GM21390 (cell line): ENCODE measurements around the gene HCLS1.
A peak's percentile ranks its signal among the peaks of the same experiment; 100 is the strongest.
"Not testable (repeated sequence)": the region's sequence is repeated elsewhere in the genome, so short reads cannot be mapped to it uniquely, and the experiment has no call there.

Experiments used
- ATAC-seq: cut with Tn5 transposase; IDR thresholded peaks from one replicate; pipeline ENCODE4 v1.9.1; 2021; ENCODE audit not compliant: unreplicated experiment

HCLS1 gene

GRCh38 chr3:121660356-121661171 lies at the start of gene HCLS1:
TSS of gene HCLS1 (minus strand) at chr3:121660903. CDS start at chr3:121658347, 2,556 bp downstream.
- peak; percentile 84 for ATAC-seq

DNA sequence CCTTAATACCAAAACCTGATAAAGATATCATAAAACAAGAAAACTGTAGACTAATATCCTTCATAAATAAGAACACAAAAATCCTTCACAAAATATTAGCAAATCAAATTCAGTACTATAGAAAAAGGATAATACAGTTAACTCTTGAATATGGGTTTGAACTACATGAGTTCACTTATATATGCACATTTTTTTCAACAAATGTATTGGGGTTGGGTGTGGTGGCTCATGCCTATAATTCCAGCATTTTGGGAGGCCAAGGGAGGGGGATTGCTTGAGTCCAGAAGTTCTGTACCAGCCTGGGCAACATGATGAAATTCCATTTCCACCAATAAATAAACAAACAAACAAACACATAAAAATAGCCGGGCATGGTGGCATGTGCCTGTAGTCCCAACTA lies 49.6 kb upstream of the HCLS1 start:
- ATAC-seq: no peak

DNA sequence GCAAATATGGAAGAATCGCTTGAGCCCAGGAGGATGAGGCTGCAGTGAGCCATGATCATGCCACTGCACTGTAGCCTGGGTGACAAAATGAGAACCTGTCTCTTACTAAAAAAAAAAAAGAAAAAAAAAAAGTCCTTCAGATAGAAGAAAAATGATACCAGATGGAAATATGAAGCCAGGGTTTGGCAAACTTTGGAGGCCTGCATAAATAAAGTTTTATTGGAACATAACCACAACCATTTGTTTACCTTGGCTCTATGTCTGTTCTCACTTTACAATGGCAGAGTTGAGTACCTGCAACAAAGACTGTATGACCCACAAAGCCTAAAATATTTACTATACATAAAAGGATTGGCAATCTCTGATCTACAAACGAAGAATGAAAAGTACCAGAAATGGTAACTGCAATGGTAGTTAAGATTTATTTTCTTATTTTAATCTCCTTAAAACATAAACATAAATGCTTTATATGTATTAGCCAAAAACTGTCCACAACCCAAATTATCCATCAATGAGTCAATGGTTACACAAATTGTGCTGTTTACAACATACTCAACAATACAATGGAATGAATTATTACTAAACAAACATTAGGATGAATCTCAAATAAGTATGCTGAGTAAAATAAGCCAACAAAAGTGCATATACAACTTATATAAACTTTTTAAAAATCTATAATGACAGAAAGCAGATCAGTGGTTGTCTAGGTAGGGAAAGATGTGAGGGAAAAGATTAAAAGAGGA lies 47.0 kb upstream of the HCLS1 start:
- ATAC-seq: no peak

- ATAC-seq: no peak
Measured at GRCh38 chr3:121705541-121705940, 44.8 kb upstream of the HCLS1 start.

DNA sequence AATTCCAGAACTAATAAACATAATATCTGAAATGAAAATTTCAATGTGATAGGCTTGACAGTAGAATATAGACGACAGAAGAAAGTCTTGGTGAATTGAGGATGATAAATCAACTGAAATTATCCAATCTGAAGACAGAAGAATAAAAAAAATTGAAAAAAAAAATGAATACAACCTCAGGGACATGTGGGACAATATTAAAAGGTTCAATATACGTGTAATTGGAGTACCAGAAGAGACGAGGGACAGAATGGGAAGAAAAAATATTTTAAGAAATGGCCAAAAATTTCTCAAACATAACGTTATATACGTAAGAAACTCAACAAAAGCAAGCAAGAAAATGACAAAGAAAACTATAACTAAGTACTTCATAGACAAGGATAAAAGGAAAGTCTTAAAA lies 43.3 kb upstream of the HCLS1 start:
- ATAC-seq: no peak

GRCh38 chr3:121698901-121699300 lies 38.2 kb upstream of the HCLS1 start:
- ATAC-seq: no peak

- ATAC-seq: no peak
Measured at GRCh38 chr3:121698476-121698875, 37.8 kb upstream of the HCLS1 start.

DNA sequence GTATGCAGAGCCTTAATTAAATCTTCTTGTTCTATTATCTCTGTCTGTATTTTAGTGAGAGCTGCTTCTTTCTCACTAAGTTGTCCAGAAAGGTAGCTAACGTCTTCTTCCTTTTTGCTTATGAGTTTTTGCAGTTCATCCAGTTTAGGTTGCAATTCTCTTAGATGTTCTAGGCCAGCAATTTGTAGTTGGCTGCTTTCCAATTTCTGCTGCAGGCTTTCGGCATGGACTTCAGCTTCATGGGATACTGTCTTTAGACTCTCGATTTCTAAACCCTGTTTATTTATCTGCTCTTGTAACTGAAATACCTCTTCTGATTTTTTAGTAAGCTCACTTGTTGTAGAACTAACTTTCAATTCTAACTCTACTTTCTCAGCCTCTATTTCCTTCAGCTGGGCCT lies 35.5 kb upstream of the HCLS1 start:
- no peak for ATAC-seq

DNA sequence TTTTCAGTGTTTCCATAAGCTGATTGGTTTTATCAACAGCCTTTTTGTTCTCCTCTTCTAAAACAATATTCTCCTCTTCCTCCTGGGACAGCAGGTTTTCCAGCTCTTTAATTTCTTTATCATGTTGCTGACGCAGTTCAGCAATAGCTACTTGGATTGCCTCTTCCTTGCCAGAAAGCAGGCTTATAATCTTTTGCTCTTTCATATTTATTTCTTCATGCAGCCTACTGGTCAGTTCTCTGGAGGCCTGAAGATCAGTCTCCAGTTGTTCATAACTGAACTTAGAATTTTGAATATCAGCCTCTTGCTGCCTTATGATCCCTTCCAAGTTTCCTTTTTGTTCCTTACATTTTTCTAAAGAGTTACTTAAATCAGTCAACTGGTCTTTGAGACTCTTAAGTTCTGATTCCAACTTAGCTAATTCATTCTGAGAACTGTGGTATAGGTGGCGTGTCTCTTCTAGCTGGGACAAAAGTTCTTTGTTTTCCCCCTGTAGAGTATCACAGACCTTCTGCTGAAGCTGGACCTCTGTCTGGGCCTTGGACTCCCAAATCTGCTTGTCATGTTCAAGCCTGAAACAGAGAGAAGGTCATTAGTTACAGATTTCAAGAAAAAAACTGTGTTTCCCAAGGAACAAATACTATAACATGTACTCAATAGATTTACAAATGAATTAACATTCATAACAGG lies 31.5 kb upstream of the HCLS1 start:
- ATAC-seq: no peak

- peak; percentile 79 for ATAC-seq
Measured at GRCh38 chr3:121690777-121691405, 30.2 kb upstream of the HCLS1 start.

- not testable (repeated sequence) for ATAC-seq
Measured at GRCh38 chr3:121688747-121689146, 28.0 kb upstream of the HCLS1 start.

DNA sequence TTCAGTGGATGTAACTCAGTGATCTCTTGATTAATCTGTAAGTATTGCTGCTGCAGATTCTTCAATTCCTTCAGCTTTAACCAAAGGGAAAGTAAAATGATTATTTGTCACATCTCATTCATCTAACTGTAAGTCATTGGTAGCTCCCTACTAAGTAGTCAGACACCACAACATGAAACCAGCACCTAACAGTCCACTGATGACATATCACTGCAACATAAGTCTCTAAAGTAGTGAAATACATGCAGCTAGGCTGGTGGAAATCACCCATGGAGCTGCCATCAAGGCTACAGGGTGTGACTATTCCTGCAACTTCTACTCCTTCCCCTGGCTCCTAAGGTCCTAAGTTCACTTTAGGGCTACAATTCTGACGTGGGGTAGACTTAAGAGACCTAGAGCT lies 21.1 kb upstream of the HCLS1 start:
- no peak for ATAC-seq

DNA sequence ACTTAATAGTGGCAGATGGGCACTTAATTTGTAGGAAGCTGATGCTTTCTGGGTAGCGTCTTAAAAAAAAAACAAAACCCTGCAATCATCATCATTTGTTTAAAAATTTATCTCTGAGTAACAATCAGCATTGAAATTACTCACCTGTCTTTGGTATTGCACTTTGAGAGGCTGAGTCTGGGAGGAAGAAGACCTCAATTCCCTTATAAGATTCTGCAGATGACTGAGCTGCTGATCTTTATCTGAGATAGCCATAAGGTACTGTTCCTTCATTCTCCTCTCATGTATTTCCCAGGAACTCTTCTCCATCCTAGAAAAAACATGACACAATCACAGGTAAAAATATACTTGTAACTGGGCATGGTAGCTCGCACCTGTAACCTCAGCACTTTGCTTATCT lies 16.4 kb upstream of the HCLS1 start:
- no peak for ATAC-seq

GRCh38 chr3:121670676-121671075 lies 10.0 kb upstream of the HCLS1 start:
- no peak for ATAC-seq

DNA sequence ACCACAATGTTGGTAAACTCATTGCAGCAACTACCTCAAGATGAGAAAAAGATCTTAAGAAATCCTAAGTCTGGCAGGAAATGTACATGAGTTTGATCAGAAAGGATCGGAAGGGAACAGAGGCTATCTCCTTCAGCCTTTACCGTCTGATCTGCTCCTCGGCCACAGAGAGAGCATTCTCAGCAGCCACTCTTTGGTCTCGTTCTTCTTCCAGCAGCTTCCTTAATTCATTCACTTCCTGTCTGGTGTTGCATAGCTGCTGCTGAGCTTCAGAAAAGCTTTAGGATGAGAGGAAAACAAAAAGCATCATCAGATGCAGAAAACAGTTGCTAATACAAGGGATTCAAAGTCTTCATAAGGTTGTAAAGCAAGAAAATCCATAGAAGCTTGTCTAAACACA lies 6.6 kb upstream of the HCLS1 start:
- ATAC-seq: no peak

DNA sequence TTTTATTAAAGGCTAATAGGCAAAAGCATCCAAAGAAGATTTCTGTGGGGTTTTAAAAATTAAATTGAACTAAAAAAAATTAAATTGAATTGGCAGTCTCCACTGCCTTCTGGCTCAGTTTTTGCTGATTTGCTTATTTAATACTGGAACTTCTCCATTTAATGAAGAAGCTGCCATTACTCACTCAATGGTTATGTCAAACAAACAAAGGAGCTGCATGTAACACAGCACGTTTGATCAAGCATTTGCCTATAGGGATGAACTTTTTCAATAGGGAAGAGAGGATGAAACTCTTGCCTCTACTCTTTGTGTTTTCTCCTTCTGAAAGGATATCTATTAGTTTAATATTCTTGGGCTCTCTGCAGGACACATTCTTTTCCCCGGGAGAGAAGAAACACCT lies 4.8 kb upstream of the HCLS1 start:
- no peak for ATAC-seq

DNA sequence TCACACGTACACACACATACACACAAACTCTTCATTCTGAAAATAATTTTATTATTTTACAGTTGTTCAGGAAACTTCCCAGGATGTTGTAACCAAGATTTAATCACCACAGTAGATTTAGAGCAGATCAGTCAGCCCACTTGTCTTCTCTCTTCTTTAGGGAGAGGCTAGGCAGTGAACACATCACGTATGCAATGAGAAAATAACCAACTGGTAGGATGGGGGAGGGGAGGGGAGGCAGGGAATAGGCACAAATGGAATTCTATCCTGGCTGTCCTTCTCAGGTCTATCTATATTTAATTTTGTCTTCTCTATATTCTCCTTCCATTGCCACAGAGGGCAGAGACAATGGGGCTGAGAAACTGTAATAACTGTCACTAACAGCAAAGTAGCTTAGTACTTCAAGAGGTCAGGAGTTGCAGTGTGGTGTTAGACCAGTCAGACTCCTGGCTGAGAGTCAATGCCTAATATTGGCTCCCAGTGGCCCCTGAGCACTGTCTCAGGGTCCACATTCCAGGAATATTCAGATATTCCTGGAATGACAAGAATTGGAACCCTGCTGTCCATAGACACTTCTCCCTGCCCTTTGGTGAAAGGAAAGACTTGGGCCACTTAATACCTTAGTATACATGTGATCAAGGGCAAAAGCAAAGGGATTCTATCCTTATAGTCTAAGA lies 2.6 kb upstream of the HCLS1 start:
- ATAC-seq: no peak

GRCh38 chr3:121662742-121663141 lies 2.0 kb upstream of the HCLS1 start:
- no peak for ATAC-seq

DNA sequence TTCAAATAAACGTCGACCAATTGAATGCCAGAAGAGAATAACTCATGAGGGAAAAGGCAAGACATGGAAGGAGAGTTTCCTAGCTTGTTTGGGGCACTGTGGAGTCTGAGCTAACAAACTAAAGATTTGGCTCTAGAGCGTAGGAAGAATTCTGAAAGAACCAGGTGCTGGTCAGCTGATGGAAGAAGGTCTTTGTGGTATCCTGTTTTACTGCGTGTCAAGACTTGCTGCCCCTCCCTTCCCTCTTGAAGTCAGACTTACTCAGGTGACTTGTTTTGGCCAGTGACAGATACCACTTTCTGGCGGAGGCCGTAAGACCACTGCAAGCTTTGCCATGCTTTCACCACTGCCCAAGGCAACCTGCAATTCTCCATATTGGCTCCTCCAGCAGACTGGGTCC lies 673 bp upstream of the HCLS1 start:
- no peak for ATAC-seq

- no peak for ATAC-seq
Measured at GRCh38 chr3:121659586-121659985, 1.1 kb downstream of the HCLS1 start.
